IPS-15b (cell line): Measurements from ENCODE around the gene TSPO2.

Experiments used
- H3K27me3 ChIP-seq: one replicate; pipeline ENCODE4 v1.6.1; 2013; ENCODE audit warnings: low read length; ENCODE audit not compliant: control insufficient read depth, insufficient read depth
- H3K36me3 ChIP-seq: one replicate; pipeline ENCODE4 v1.6.1; 2013; ENCODE audit warnings: low read length; ENCODE audit not compliant: control insufficient read depth, insufficient read depth
- H3K4me1 ChIP-seq: one replicate; pipeline ENCODE4 v1.6.1; 2013; ENCODE audit warnings: mild to moderate bottlenecking, low read length; ENCODE audit not compliant: control insufficient read depth, insufficient read depth
- H3K4me3 ChIP-seq: one replicate; pipeline ENCODE4 v1.5.1; 2013; ENCODE audit warnings: low read depth, low read length
- H3K9ac ChIP-seq: one replicate; pipeline ENCODE4 v1.6.1; 2013; ENCODE audit warnings: low read depth, mild to moderate bottlenecking, low read length
- H3K9me3 ChIP-seq: one replicate; pipeline ENCODE4 v1.6.1; 2013; ENCODE audit warnings: mild to moderate bottlenecking, low read length; ENCODE audit not compliant: control insufficient read depth, insufficient read depth

The TSPO2 gene

GRCh38 chr6:41088451-41088850 lies 46.2 kb downstream of the TSPO2 start:
- H3K4me1 ChIP-seq: no peaks in the 10 kb centered on the region
- H3K36me3 ChIP-seq: peaks cover 40% of the 10 kb centered on the region
- no peak overlapping the region for H3K4me3 ChIP-seq
- H3K9me3 ChIP-seq: no peaks in the 10 kb centered on the region
- no peak overlapping the region for H3K9ac ChIP-seq
- H3K27me3 ChIP-seq: no peaks in the 10 kb centered on the region

- Histone ChIP-seq H3K9me3 (no peaks in the 10 kb centered on the region), H3K36me3 (peaks cover 45% of the 10 kb centered on the region), H3K4me3 (no peak overlapping the region), H3K4me1 (no peaks in the 10 kb centered on the region), H3K27me3 (no peaks in the 10 kb centered on the region), H3K9ac (no peak overlapping the region)
Measured at GRCh38 chr6:41090841-41091761, 48.8 kb downstream of the TSPO2 start.

DNA sequence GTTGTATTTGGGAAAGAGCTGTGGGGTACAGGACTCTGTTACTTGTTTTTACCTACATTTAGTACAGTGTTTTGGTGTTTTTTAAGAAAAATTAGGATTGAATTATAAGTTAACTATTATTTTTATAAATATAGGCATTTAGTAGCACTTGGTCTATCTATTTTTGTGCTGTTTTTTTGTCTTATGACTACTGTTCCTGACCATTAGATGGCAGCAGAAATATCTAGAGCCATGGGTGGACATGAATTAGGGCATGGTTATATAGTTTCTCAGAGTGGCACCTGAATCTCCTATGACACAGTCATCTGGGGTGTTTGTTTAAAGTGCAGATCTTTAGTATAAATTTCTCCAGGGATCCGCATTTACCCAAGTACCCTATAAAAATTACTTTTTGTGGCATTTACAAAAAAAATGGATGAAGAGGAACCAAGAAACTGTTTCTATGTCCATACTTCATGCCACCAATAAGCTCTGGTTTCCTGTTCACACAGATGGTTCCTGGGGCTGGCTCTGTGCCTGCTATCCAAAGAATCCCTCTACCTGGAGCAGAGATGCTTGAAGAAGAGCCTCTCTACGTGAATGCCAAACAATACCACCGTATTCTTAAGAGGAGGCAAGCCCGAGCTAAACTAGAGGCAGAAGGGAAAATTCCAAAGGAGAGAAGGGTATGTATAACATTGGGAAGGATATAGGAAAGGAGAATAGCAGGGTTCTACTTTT lies 50.3 kb downstream of the TSPO2 start:
- Histone ChIP-seq H3K4me3 (no peak overlapping the region), H3K9me3 (no peaks in the 10 kb centered on the region), H3K36me3 (peaks cover 52% of the 10 kb centered on the region), H3K4me1 (no peaks in the 10 kb centered on the region), H3K27me3 (no peaks in the 10 kb centered on the region), H3K9ac (no peak overlapping the region)

DNA sequence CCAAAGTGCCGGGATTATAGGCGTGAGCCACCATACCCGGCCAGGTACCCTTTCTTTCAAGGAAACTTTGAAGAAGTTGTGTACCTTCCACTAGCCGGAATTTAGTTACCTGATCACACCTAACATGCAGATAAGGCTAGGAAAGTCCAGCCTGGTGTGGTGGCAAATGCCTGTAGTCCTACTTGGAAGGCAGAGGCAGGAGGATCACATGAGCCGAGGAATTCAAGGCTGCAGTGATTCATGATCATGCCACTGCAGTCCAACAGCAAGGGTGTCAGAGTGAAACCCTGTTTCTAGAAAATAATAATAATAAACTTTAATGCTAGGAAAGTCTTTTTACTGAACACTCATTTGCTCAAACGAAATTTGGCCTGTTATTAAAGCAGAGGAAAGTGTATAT lies 51.5 kb downstream of the TSPO2 start:
- H3K4me1 ChIP-seq: no peaks in the 10 kb centered on the region
- peaks cover 59% of the 10 kb centered on the region for H3K36me3 ChIP-seq
- no peak overlapping the region for H3K4me3 ChIP-seq
- H3K9ac ChIP-seq: no peak overlapping the region
- H3K27me3 ChIP-seq: no peaks in the 10 kb centered on the region
- H3K9me3 ChIP-seq: no peaks in the 10 kb centered on the region
